Astrocyte (in vitro differentiated cells and primary cell): ENCODE results near the gene FRY. TPM values are rescaled to one million over a fixed set of nuclear protein-coding genes. Genes with fewer than 3 reads are reported as not detected.

Experiments used
- DNase-seq: peaks from one replicate; pipeline ENCODE4 v3.0.0-alpha.2; 2010; ENCODE audit warnings: low read depth
- FAIRE-seq: peaks from 2 replicates; lab custom pipeline; 2011; peaks lifted over from hg19 to GRCh38; lab: Jason Lieb, UNC
- H2AFZ ChIP-seq: 2 replicates; pipeline ENCODE4 v1.6.0; 2012; ENCODE audit warnings: low read depth, low read length, inconsistent platforms
- H3K27ac ChIP-seq: 2 replicates; pipeline ENCODE4 v1.5.1; 2011; ENCODE audit warnings: low read depth, low read length, inconsistent platforms
- H3K27me3 ChIP-seq: 2 replicates; pipeline ENCODE4 v1.6.0; 2011; ENCODE audit warnings: low read length, inconsistent platforms; ENCODE audit not compliant: insufficient read depth
- H3K36me3 ChIP-seq: 2 replicates; pipeline ENCODE4 v1.5.1; 2011; ENCODE audit warnings: low read length, inconsistent platforms; ENCODE audit not compliant: insufficient read depth
- H3K4me1 ChIP-seq: 2 replicates; pipeline ENCODE4 v1.5.1; 2011; ENCODE audit warnings: low read length, inconsistent platforms; ENCODE audit not compliant: insufficient read depth
- H3K4me2 ChIP-seq: 2 replicates; pipeline ENCODE4 v1.6.0; 2012; ENCODE audit warnings: low read length, inconsistent platforms
- H3K4me3 ChIP-seq: 2 replicates; pipeline ENCODE4 v1.5.1; 2011; ENCODE audit warnings: low read depth, mild to moderate bottlenecking, low read length, inconsistent platforms; ENCODE audit not compliant: insufficient read depth
- H3K79me2 ChIP-seq: 2 replicates; pipeline ENCODE4 v1.6.0; 2012; ENCODE audit warnings: mild to moderate bottlenecking, low read length, inconsistent platforms; ENCODE audit not compliant: insufficient read depth
- H3K9ac ChIP-seq: 2 replicates; pipeline ENCODE4 v1.6.0; 2012; ENCODE audit warnings: mild to moderate bottlenecking, low read length, inconsistent platforms
- H3K9me3 ChIP-seq: 2 replicates; pipeline ENCODE4 v1.5.1; 2012; ENCODE audit warnings: low read depth, mild to moderate bottlenecking, low read length, inconsistent platforms; ENCODE audit not compliant: insufficient read depth
- H4K20me1 ChIP-seq: 2 replicates; pipeline ENCODE4 v1.6.0; 2012; ENCODE audit warnings: low read length, inconsistent platforms; ENCODE audit not compliant: insufficient read depth
- H3K27ac Mint-ChIP-seq: one replicate; pipeline ENCODE4 v1.8.0; 2021; ENCODE audit warnings: mild to moderate bottlenecking, mixed read lengths; ENCODE audit not compliant: unreplicated experiment
- H3K27me3 Mint-ChIP-seq: one replicate; pipeline ENCODE4 v1.8.0; 2021; ENCODE audit warnings: low read depth, mixed read lengths; ENCODE audit not compliant: unreplicated experiment
- H3K36me3 Mint-ChIP-seq: one replicate; pipeline ENCODE4 v1.8.0; 2021; ENCODE audit warnings: low read depth, mixed read lengths; ENCODE audit not compliant: unreplicated experiment
- H3K4me1 Mint-ChIP-seq: one replicate; pipeline ENCODE4 v1.8.0; 2021; ENCODE audit warnings: low read depth, mixed read lengths; ENCODE audit not compliant: unreplicated experiment
- H3K4me3 Mint-ChIP-seq: one replicate; pipeline ENCODE4 v1.8.0; 2021; ENCODE audit warnings: mild to moderate bottlenecking, moderate library complexity, mixed read lengths; ENCODE audit not compliant: unreplicated experiment
- H3K9me3 Mint-ChIP-seq: one replicate; pipeline ENCODE4 v1.8.0; 2021; ENCODE audit warnings: mild to moderate bottlenecking, mixed read lengths; ENCODE audit not compliant: unreplicated experiment
- CTCF ChIP-seq: IDR thresholded peaks from 2 replicates; pipeline ENCODE4 v1.5.1; 2011; ENCODE audit warnings: low read depth, mild to moderate bottlenecking, inconsistent platforms, low read length, moderate library complexity; ENCODE audit not compliant: insufficient read depth
- EZH2 ChIP-seq: IDR thresholded peaks from 2 replicates; pipeline ENCODE4 v1.6.1; 2012; ENCODE audit warnings: mild to moderate bottlenecking, low read length, inconsistent platforms; ENCODE audit not compliant: insufficient read depth
- total RNA-seq: library from RNA; stranded (reverse); gene quantifications from 2 replicates; pipeline ENCODE4 v1.2.1, GENCODE V29; 2021

The FRY gene
- total RNA-seq, 1 donor from 2014 or later, result 4.6 TPM

GRCh38 chr13:32222046-32222676 lies 190.6 kb downstream of the FRY start:
- Mint-ChIP-seq H3K9me3 (no peaks in the 10 kb centered on the region), H3K4me1 (peaks cover 12% of the 10 kb centered on the region), H3K4me3 (no peak overlapping the region), H3K27me3 (no peaks in the 10 kb centered on the region), H3K27ac (no peak overlapping the region), H3K36me3 (peaks cover 9% of the 10 kb centered on the region)
- Histone ChIP-seq H3K4me3 (no peak overlapping the region), H4K20me1 (no peaks in the 10 kb centered on the region), H3K9ac (no peak overlapping the region), H3K27me3 (no peaks in the 10 kb centered on the region), H3K36me3 (no peaks in the 10 kb centered on the region), H3K9me3 (no peaks in the 10 kb centered on the region), H3K79me2 (no peaks in the 10 kb centered on the region), H3K4me2 (no peak overlapping the region), H3K4me1 (peaks cover 14% of the 10 kb centered on the region), H2AFZ (no peak overlapping the region), H3K27ac (no peak overlapping the region)
- no peak for TF ChIP-seq CTCF
- TF ChIP-seq EZH2, result no peak
- FAIRE-seq, result no peak
- DNase-seq, result no peak

GRCh38 chr13:32224916-32225315 lies 193.3 kb downstream of the FRY start:
- peaks cover 14% of the 10 kb centered on the region for H3K4me1 ChIP-seq
- no peaks in the 10 kb centered on the region for H3K9me3 ChIP-seq
- H3K4me1 Mint-ChIP-seq, result peaks cover 12% of the 10 kb centered on the region
- H3K36me3 Mint-ChIP-seq, result peaks cover 5% of the 10 kb centered on the region
- no peak overlapping the region for H2AFZ ChIP-seq
- no peaks in the 10 kb centered on the region for H3K36me3 ChIP-seq
- no peaks in the 10 kb centered on the region for H3K27me3 Mint-ChIP-seq
- FAIRE-seq, result peak; percentile 47
- H4K20me1 ChIP-seq, result no peaks in the 10 kb centered on the region
- H3K27me3 ChIP-seq, result no peaks in the 10 kb centered on the region
- peak; percentile 18 for DNase-seq
- H3K4me3 Mint-ChIP-seq, result no peak overlapping the region
- H3K27ac Mint-ChIP-seq, result peak overlapping the region; percentile 14
- TF ChIP-seq EZH2 (no peak), CTCF (no peak)
- H3K4me2 ChIP-seq, result peak overlapping the region; percentile 43
- H3K79me2 ChIP-seq, result no peaks in the 10 kb centered on the region
- no peak overlapping the region for H3K4me3 ChIP-seq
- peak overlapping the region; percentile 48 for H3K27ac ChIP-seq
- peak overlapping the region; percentile 6 for H3K9ac ChIP-seq
- H3K9me3 Mint-ChIP-seq, result no peaks in the 10 kb centered on the region

- peaks cover 12% of the 10 kb centered on the region for H3K4me1 Mint-ChIP-seq
- Histone ChIP-seq H3K4me1 (peaks cover 14% of the 10 kb centered on the region), H3K27ac (peak overlapping the region; percentile 48), H3K9ac (no peak overlapping the region), H4K20me1 (no peaks in the 10 kb centered on the region), H3K27me3 (no peaks in the 10 kb centered on the region), H3K9me3 (no peaks in the 10 kb centered on the region), H3K36me3 (no peaks in the 10 kb centered on the region), H3K4me3 (no peak overlapping the region), H2AFZ (no peak overlapping the region), H3K4me2 (peak overlapping the region; percentile 43), H3K79me2 (no peaks in the 10 kb centered on the region)
- no peaks in the 10 kb centered on the region for H3K27me3 Mint-ChIP-seq
- no peaks in the 10 kb centered on the region for H3K9me3 Mint-ChIP-seq
- DNase-seq (peak; percentile 90), FAIRE-seq (no peak)
- H3K36me3 Mint-ChIP-seq, result peaks cover 5% of the 10 kb centered on the region
- H3K27ac Mint-ChIP-seq, result peak overlapping the region; percentile 14
- no peak for TF ChIP-seq EZH2
- no peak for TF ChIP-seq CTCF
- H3K4me3 Mint-ChIP-seq, result no peak overlapping the region
These were observed 193.9 kb downstream of the FRY start for GRCh38 chr13:32225481-32225931.
